Activated CD8-positive, alpha-beta memory T cell treated with anti-CD3 and anti-CD28 coated beads, Interleukin-2, amount 10 ng/mL, durations not matched to agents 7 days and 5 days (primary cell): ENCODE measurements around the gene STXBP5. TPM values are rescaled to one million over a fixed set of nuclear protein-coding genes. Genes with fewer than 3 reads are reported as not detected.

Experiments
- ATAC-seq: fragments of 150-1000 bp; cut with Tn5 transposase; one replicate; pipeline ENCODE4 v1.10.0; 2021; ENCODE audit warnings: moderate library complexity
- CTCF ChIA-PET: fragments of 350-600 bp; sonication (Branson Sonifier 250); formaldehyde crosslinking; loops from one replicate; lab custom pipeline; 2021; ENCODE audit warnings: antibody characterized with exemption; lab: Charles Lee
- DNase-seq: peaks from one replicate; pipeline ENCODE4 v3.0.0-alpha.2; 2020
- H3K27ac Mint-ChIP-seq: one replicate; pipeline ENCODE4 v1.8.0; 2021; ENCODE audit warnings: mild to moderate bottlenecking, mixed read lengths
- H3K27me3 Mint-ChIP-seq: one replicate; pipeline ENCODE4 v1.8.0; 2021; ENCODE audit warnings: mixed read lengths
- H3K36me3 Mint-ChIP-seq: one replicate; pipeline ENCODE4 v1.8.0; 2021; ENCODE audit warnings: mild to moderate bottlenecking, mixed read lengths
- H3K4me1 Mint-ChIP-seq: one replicate; pipeline ENCODE4 v1.8.0; 2021; ENCODE audit warnings: mixed read lengths
- H3K4me3 Mint-ChIP-seq: one replicate; pipeline ENCODE4 v1.8.0; 2021; ENCODE audit warnings: mild to moderate bottlenecking, moderate library complexity, mixed read lengths
- H3K9me3 Mint-ChIP-seq: one replicate; pipeline ENCODE4 v1.8.0; 2022; ENCODE audit warnings: low read depth, mixed read lengths
- total RNA-seq, 2 experiments: library from RNA; stranded (reverse); gene quantifications; one replicate each; pipeline ENCODE4 v1.2.3, GENCODE V29; 2021

Gene STXBP5
- total RNA-seq, 2 experiments from 2014 or later, result 16.1 to 22.6 TPM

GRCh38 chr6:147222160-147222838 is 18.1 kb downstream of the STXBP5 start:
- Mint-ChIP-seq H3K4me3 (no peak overlapping the region), H3K27ac (no peak overlapping the region)
- CTCF ChIA-PET, result no interaction called here

DNA sequence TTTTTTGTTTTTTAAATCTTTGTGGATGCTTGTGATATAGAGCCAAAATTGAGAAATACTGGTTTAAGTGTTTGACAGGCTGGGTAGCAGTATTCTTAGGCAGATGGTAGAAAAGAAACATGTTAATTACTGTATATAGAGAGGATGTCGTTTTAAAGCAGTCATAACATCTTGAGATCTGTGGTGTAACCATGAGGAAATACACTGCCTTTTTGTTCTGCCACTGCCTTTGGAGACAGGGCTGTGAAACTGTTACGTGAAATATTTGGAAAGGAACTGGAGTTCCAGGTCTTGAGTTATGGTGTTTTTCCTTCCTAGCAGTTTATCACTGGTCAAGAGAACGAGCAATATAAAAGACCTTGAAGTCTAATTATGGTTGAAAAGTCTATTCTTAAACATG is 19.5 kb downstream of the STXBP5 start:
- CTCF ChIA-PET, result no interaction called here
- ATAC-seq, result no peak
- H3K27me3 Mint-ChIP-seq, result no peaks in the 10 kb centered on the region
- no peak overlapping the region for H3K27ac Mint-ChIP-seq
- peaks cover 6% of the 10 kb centered on the region for H3K4me1 Mint-ChIP-seq
- no peaks in the 10 kb centered on the region for H3K9me3 Mint-ChIP-seq
- H3K4me3 Mint-ChIP-seq, result no peak overlapping the region
- H3K36me3 Mint-ChIP-seq, result peaks cover 40% of the 10 kb centered on the region
- DNase-seq, result no peak

More at GRCh38 chr6:147222160-147222838, 18.1 kb downstream of the STXBP5 start:
- Mint-ChIP-seq H3K36me3 (peaks cover 44% of the 10 kb centered on the region), H3K27me3 (no peaks in the 10 kb centered on the region), H3K4me1 (peaks cover 2% of the 10 kb centered on the region), H3K9me3 (no peaks in the 10 kb centered on the region)
- ATAC-seq, result no peak
- DNase-seq, result no peak

GRCh38 chr6:147226163-147226724 is 22.0 kb downstream of the STXBP5 start:
- Mint-ChIP-seq H3K4me1 (peaks cover 4% of the 10 kb centered on the region), H3K36me3 (peaks cover 36% of the 10 kb centered on the region), H3K27me3 (no peaks in the 10 kb centered on the region), H3K4me3 (no peak overlapping the region), H3K9me3 (no peaks in the 10 kb centered on the region), H3K27ac (no peak overlapping the region)
- CTCF ChIA-PET, result no interaction called here
- ATAC-seq (no peak), DNase-seq (no peak)

GRCh38 chr6:147226877-147227276 is 22.7 kb downstream of the STXBP5 start:
- DNase-seq, result no peak
- peaks cover 4% of the 10 kb centered on the region for H3K4me1 Mint-ChIP-seq
- H3K36me3 Mint-ChIP-seq, result peaks cover 31% of the 10 kb centered on the region
- H3K27me3 Mint-ChIP-seq, result no peaks in the 10 kb centered on the region
- no peak overlapping the region for H3K4me3 Mint-ChIP-seq
- CTCF ChIA-PET, result no interaction called here
- H3K27ac Mint-ChIP-seq, result no peak overlapping the region
- no peaks in the 10 kb centered on the region for H3K9me3 Mint-ChIP-seq
- ATAC-seq, result no peak

DNA sequence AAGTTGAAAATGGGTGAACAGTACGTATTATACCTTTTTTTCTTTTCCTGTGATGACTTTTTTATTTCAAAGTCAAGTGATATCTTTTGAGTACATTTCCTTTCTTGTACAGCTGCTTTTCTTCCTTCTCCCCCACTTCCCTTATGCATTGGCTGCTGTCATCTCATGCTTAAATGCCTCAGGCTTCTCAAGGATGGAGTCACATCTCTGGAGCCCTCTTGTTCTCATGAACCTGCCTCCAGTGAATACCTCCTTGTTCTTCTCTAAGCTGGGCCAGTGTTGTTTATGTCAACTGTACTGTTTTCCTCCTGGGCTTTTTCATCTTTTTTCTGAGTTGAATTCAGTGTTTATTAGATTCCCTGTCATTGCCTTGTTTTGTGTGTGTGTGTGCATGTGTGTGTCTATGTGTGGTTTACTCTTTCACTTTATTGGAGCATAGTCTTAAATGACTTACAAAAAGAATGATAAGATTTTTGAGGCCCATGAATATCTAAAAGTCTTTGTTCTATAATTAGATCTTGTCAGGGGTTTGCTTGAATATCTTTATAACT is 23.6 kb downstream of the STXBP5 start:
- Mint-ChIP-seq H3K27me3 (no peaks in the 10 kb centered on the region), H3K4me3 (no peak overlapping the region), H3K4me1 (peaks cover 4% of the 10 kb centered on the region), H3K9me3 (no peaks in the 10 kb centered on the region), H3K27ac (no peak overlapping the region), H3K36me3 (peaks cover 26% of the 10 kb centered on the region)
- CTCF ChIA-PET, result no interaction called here
- DNase-seq (no peak), ATAC-seq (no peak)

- CTCF ChIA-PET, result no interaction called here
- H3K4me1 Mint-ChIP-seq, result peaks cover 4% of the 10 kb centered on the region
- no peak for DNase-seq
Measured at GRCh38 chr6:147231589-147231988, 27.4 kb downstream of the STXBP5 start.

GRCh38 chr6:147234685-147235084 is 30.5 kb downstream of the STXBP5 start:
- CTCF ChIA-PET, result no interaction called here
- Mint-ChIP-seq H3K27me3 (no peaks in the 10 kb centered on the region), H3K4me1 (no peaks in the 10 kb centered on the region), H3K27ac (no peak overlapping the region), H3K9me3 (no peaks in the 10 kb centered on the region), H3K36me3 (peaks cover 25% of the 10 kb centered on the region), H3K4me3 (no peak overlapping the region)
- no peak for ATAC-seq
- DNase-seq, result no peak

More at GRCh38 chr6:147231589-147231988, 27.4 kb downstream of the STXBP5 start:
- no peak overlapping the region for H3K4me3 Mint-ChIP-seq
- no peak for ATAC-seq
- H3K27ac Mint-ChIP-seq, result no peak overlapping the region
- no peaks in the 10 kb centered on the region for H3K9me3 Mint-ChIP-seq
- no peaks in the 10 kb centered on the region for H3K27me3 Mint-ChIP-seq
- peaks cover 15% of the 10 kb centered on the region for H3K36me3 Mint-ChIP-seq

DNA sequence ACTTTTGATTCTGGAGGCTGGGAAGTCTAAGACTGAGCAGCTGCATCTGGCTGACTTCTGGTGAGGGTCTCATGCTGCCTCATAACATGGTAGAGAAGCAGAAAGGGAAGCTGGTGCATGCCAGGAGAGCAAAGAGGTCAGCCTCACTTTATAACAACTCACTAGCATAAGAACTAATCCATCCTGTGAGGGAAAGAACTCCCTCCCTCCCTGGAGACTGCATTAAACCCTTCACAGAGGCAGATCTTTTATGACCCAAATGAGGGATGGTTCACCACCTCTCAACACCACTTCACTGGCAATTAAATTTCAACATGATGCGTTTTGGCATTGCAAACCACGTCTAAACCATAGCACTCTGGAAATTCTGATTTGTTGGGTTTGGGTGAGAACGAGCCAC is 33.9 kb downstream of the STXBP5 start:
- H3K27me3 Mint-ChIP-seq, result no peaks in the 10 kb centered on the region
- CTCF ChIA-PET, result no interaction called here
- peaks cover 30% of the 10 kb centered on the region for H3K36me3 Mint-ChIP-seq
- DNase-seq, result no peak
- ATAC-seq, result no peak
- H3K4me1 Mint-ChIP-seq, result no peaks in the 10 kb centered on the region
- H3K9me3 Mint-ChIP-seq, result no peaks in the 10 kb centered on the region
- no peak overlapping the region for H3K27ac Mint-ChIP-seq
- no peak overlapping the region for H3K4me3 Mint-ChIP-seq

GRCh38 chr6:147238906-147239305 is 34.7 kb downstream of the STXBP5 start:
- Mint-ChIP-seq H3K4me1 (no peaks in the 10 kb centered on the region), H3K4me3 (no peak overlapping the region), H3K27me3 (no peaks in the 10 kb centered on the region), H3K36me3 (peaks cover 28% of the 10 kb centered on the region), H3K9me3 (no peaks in the 10 kb centered on the region), H3K27ac (no peak overlapping the region)
- DNase-seq (no peak), ATAC-seq (no peak)
- CTCF ChIA-PET, result no interaction called here

- CTCF ChIA-PET, result no interaction called here
- H3K27ac Mint-ChIP-seq, result no peak overlapping the region
- DNase-seq, result no peak
- no peak overlapping the region for H3K4me3 Mint-ChIP-seq
- no peaks in the 10 kb centered on the region for H3K9me3 Mint-ChIP-seq
- no peaks in the 10 kb centered on the region for H3K4me1 Mint-ChIP-seq
- no peak for ATAC-seq
- no peaks in the 10 kb centered on the region for H3K27me3 Mint-ChIP-seq
- H3K36me3 Mint-ChIP-seq, result peaks cover 36% of the 10 kb centered on the region
Measured at GRCh38 chr6:147244832-147245231, 40.6 kb downstream of the STXBP5 start.

GRCh38 chr6:147245693-147246092 is 41.5 kb downstream of the STXBP5 start:
- DNase-seq (no peak), ATAC-seq (no peak)
- Mint-ChIP-seq H3K36me3 (peaks cover 41% of the 10 kb centered on the region), H3K4me1 (no peaks in the 10 kb centered on the region), H3K4me3 (no peak overlapping the region), H3K27me3 (no peaks in the 10 kb centered on the region), H3K9me3 (no peaks in the 10 kb centered on the region), H3K27ac (no peak overlapping the region)
- CTCF ChIA-PET, result no interaction called here

DNA sequence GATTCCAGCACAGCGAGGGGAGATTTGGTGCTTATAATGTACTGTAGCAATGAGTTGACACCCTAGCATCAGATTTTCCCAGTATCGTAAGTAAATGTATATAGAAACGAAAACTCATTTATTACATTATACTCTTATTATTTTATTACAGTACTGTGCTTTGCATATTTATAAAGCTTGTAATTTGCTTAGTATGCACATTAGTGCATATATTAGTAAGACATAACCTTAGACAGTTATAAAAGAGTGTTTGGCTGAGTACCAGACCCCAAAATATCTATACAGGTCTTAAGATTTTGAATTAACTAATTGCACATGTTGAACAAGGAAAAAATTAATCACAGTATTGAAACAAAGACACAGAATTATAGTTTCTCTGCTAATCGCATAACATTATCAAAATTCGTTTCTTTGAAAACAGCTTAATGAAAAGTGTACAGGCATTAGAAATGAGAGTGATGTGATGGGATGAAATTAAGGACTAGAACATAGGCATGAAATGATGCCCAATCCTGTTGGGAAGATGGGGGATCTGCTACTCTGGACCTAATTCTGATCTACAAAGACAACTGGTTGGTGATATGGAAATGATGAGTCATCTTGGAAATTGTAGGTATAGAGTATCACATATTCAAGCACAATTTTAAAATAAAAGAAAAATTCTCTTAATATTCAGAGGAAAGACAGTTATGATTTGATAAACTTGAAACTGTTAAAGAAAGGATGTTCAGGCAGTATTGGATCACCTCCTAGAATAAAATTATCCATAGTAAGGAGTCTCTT is 42.8 kb downstream of the STXBP5 start:
- H3K4me1 Mint-ChIP-seq, result no peaks in the 10 kb centered on the region
- no peak overlapping the region for H3K27ac Mint-ChIP-seq
- CTCF ChIA-PET, result no interaction called here
- H3K9me3 Mint-ChIP-seq, result peaks cover 4% of the 10 kb centered on the region
- ATAC-seq (no peak), DNase-seq (no peak)
- no peak overlapping the region for H3K4me3 Mint-ChIP-seq
- H3K27me3 Mint-ChIP-seq, result no peaks in the 10 kb centered on the region
- H3K36me3 Mint-ChIP-seq, result peaks cover 49% of the 10 kb centered on the region

DNA sequence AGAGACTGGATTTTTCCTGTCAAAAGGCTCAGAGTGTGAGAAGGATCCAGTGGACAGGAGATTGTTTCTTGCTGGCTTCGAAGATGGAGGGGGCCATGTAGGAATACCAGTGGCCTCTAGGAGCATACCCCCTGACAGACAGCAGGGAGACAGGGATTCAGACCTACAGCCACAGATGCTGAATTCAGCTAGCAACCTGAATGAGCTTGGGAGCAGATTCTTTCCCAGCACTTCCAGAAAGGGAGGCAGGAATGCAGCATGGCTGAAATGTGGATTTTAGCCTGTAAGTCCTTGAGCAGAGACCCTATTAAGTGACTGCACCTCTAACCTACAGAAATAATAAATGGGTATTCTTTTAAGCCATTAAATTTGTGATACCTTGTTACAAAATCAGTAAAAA is 44.6 kb downstream of the STXBP5 start:
- CTCF ChIA-PET, result no interaction called here
- no peak overlapping the region for H3K27ac Mint-ChIP-seq
- H3K9me3 Mint-ChIP-seq, result peaks cover 8% of the 10 kb centered on the region
- DNase-seq (no peak), ATAC-seq (no peak)
- no peaks in the 10 kb centered on the region for H3K4me1 Mint-ChIP-seq
- no peak overlapping the region for H3K4me3 Mint-ChIP-seq
- peaks cover 52% of the 10 kb centered on the region for H3K36me3 Mint-ChIP-seq
- H3K27me3 Mint-ChIP-seq, result no peaks in the 10 kb centered on the region
